ENCODE data around the gene DSTN.

GRCh38 chr20:17611290-17611539, 41.3 kb downstream of the DSTN start:
- TF ChIP-seq, protein P1, sequence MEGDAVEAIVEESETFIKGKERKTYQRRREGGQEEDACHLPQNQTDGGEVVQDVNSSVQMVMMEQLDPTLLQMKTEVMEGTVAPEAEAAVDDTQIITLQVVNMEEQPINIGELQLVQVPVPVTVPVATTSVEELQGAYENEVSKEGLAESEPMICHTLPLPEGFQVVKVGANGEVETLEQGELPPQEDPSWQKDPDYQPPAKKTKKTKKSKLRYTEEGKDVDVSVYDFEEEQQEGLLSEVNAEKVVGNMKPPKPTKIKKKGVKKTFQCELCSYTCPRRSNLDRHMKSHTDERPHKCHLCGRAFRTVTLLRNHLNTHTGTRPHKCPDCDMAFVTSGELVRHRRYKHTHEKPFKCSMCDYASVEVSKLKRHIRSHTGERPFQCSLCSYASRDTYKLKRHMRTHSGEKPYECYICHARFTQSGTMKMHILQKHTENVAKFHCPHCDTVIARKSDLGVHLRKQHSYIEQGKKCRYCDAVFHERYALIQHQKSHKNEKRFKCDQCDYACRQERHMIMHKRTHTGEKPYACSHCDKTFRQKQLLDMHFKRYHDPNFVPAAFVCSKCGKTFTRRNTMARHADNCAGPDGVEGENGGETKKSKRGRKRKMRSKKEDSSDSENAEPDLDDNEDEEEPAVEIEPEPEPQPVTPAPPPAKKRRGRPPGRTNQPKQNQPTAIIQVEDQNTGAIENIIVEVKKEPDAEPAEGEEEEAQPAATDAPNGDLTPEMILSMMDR (IDR thresholded peaks at IDR 0.05), result no peak
- no peak for TF ChIP-seq EZH2 (IDR thresholded peaks at IDR 0.05; ENCODE audit: borderline replicate concordance, insufficient read depth, low read depth, low read length, poor library complexity, severe bottlenecking)

All from B cell (primary cell).